ENCODE measurements around the gene TPRG1. TPM values are rescaled to one million over a fixed set of nuclear protein-coding genes. Genes with fewer than 3 reads are reported as not detected.

TPRG1 gene
- total and polyA plus RNA-seq, 2 donors (not counting 1 experiment from before 2014, with no cell fraction given), result 0.21 to 0.39 TPM

- ChIA-PET CTCF (no interaction called here), POLR2A (no interaction called here)
- no peaks in the 10 kb centered on the region for H3K4me1 Mint-ChIP-seq
- Histone ChIP-seq H3K36me3 (replicated peaks in 1 of 2; ENCODE audit: control extremely low read depth in 1 of 2, control insufficient read depth in 1 of 2, extremely low read depth in 1 of 2, insufficient read depth in 2 of 2, low read length in 1 of 2) (no peaks in the 10 kb centered on the region), H3K4me1 (ENCODE audit: control insufficient read depth in 2 of 2, insufficient read depth in 2 of 2, low read length in 2 of 2) (no peaks in the 10 kb centered on the region), H3K4me2 (replicated peaks; ENCODE audit: low read depth, low read length, poor library complexity, severe bottlenecking) (no peak overlapping the region), H3K79me2 (ENCODE audit: control insufficient read depth, insufficient read depth, low read length) (no peaks in the 10 kb centered on the region), H3K9me3 (ENCODE audit: control extremely low read depth in 1 of 3, control insufficient read depth in 2 of 3, insufficient read depth in 1 of 3, low read length in 2 of 3) (peaks cover 0 to 15% (median 4%) of the 10 kb centered on the region in 3 donors), H4K20me1 (ENCODE audit: control insufficient read depth, insufficient read depth, low read length, poor library complexity, severe bottlenecking) (no peaks in the 10 kb centered on the region), H3K4me3 (ENCODE audit: control extremely low read depth in 1 of 5, extremely low read depth in 1 of 5, insufficient read depth in 1 of 5, low read depth in 2 of 5, low read length in 4 of 5) (no peak overlapping the region), H3K27me3 (replicated peaks in 1 of 4; ENCODE audit: control extremely low read depth in 1 of 4, control insufficient read depth in 3 of 4, insufficient read depth in 4 of 4, low read length in 3 of 4) (no peaks in the 10 kb centered on the region), H2AFZ (ENCODE audit: insufficient read depth, low read depth, low read length, poor library complexity, severe bottlenecking) (no peak overlapping the region), H3K9ac (ENCODE audit: low read length) (no peak overlapping the region), H3K27ac (ENCODE audit: low read length in 2 of 2) (no peak overlapping the region)
- no peak overlapping the region for H3K4me3 Mint-ChIP-seq
- ATAC-seq (ENCODE audit: low read depth) (no peak), DNase-seq (no peak)
- TF ChIP-seq EZH2 (IDR thresholded peaks at IDR 0.05; ENCODE audit: borderline replicate concordance, insufficient read depth, low read depth, low read length, poor library complexity, severe bottlenecking) (no peak), CTCF (IDR thresholded peaks at IDR 0.05) (no peak)
- peaks cover 14% of the 10 kb centered on the region for H3K27me3 Mint-ChIP-seq
- intact Hi-C loops (cut with micrococcal nuclease), result no loop called here
- H3K27ac Mint-ChIP-seq, result no peak overlapping the region
- no CpG with 5 or more reads among the region's 5 CpGs for WGBS (ENCODE audit: insufficient coverage)
- peaks cover 4% of the 10 kb centered on the region for H3K9me3 Mint-ChIP-seq (ENCODE audit: insufficient read depth)
Measured at GRCh38 chr3:189122526-189123205, 49.1 kb upstream of the TPRG1 start.

GRCh38 chr3:189123595-189124387, 48.0 kb upstream of the TPRG1 start:
- Histone ChIP-seq H2AFZ (ENCODE audit: insufficient read depth, low read depth, low read length, poor library complexity, severe bottlenecking) (no peak overlapping the region), H3K27me3 (replicated peaks in 1 of 4; ENCODE audit: control extremely low read depth in 1 of 4, control insufficient read depth in 3 of 4, insufficient read depth in 4 of 4, low read length in 3 of 4) (no peaks in the 10 kb centered on the region), H3K27ac (ENCODE audit: low read length in 2 of 2) (no peak overlapping the region), H3K9me3 (ENCODE audit: control extremely low read depth in 1 of 3, control insufficient read depth in 2 of 3, insufficient read depth in 1 of 3, low read length in 2 of 3) (peaks cover 0 to 10% (median 4%) of the 10 kb centered on the region in 3 donors), H4K20me1 (ENCODE audit: control insufficient read depth, insufficient read depth, low read length, poor library complexity, severe bottlenecking) (no peaks in the 10 kb centered on the region), H3K9ac (ENCODE audit: low read length) (no peak overlapping the region), H3K4me2 (replicated peaks; ENCODE audit: low read depth, low read length, poor library complexity, severe bottlenecking) (no peak overlapping the region), H3K79me2 (ENCODE audit: control insufficient read depth, insufficient read depth, low read length) (no peaks in the 10 kb centered on the region), H3K4me1 (ENCODE audit: control insufficient read depth in 2 of 2, insufficient read depth in 2 of 2, low read length in 2 of 2) (no peaks in the 10 kb centered on the region), H3K36me3 (replicated peaks in 1 of 2; ENCODE audit: control extremely low read depth in 1 of 2, control insufficient read depth in 1 of 2, extremely low read depth in 1 of 2, insufficient read depth in 2 of 2, low read length in 1 of 2) (no peaks in the 10 kb centered on the region), H3K4me3 (ENCODE audit: control extremely low read depth in 1 of 5, extremely low read depth in 1 of 5, insufficient read depth in 1 of 5, low read depth in 2 of 5, low read length in 4 of 5) (no peak overlapping the region)
- DNase-seq (no peak), ATAC-seq (ENCODE audit: low read depth) (no peak)
- Mint-ChIP-seq H3K4me3 (no peak overlapping the region), H3K9me3 (ENCODE audit: insufficient read depth) (peaks cover 3% of the 10 kb centered on the region), H3K4me1 (no peaks in the 10 kb centered on the region), H3K27me3 (peaks cover 17% of the 10 kb centered on the region), H3K27ac (no peak overlapping the region)
- intact Hi-C loops (cut with micrococcal nuclease), result no loop called here
- CTCF ChIA-PET, result no interaction called here
- TF ChIP-seq CTCF (IDR thresholded peaks at IDR 0.05) (no peak), EZH2 (IDR thresholded peaks at IDR 0.05; ENCODE audit: borderline replicate concordance, insufficient read depth, low read depth, low read length, poor library complexity, severe bottlenecking) (no peak)
- POLR2A ChIA-PET, result no interaction called here
- WGBS (ENCODE audit: insufficient coverage), result 91% methylated on average over 8 of the region's 11 CpGs

Data from B cell (primary cell).